ENCODE measurements around the gene PALD1. TPM values are rescaled to one million over a fixed set of nuclear protein-coding genes. Genes with fewer than 3 reads are reported as not detected.

PALD1 gene
- total RNA-seq, 2 donors from 2014 or later: 1.3 to 3.9 TPM

DNA sequence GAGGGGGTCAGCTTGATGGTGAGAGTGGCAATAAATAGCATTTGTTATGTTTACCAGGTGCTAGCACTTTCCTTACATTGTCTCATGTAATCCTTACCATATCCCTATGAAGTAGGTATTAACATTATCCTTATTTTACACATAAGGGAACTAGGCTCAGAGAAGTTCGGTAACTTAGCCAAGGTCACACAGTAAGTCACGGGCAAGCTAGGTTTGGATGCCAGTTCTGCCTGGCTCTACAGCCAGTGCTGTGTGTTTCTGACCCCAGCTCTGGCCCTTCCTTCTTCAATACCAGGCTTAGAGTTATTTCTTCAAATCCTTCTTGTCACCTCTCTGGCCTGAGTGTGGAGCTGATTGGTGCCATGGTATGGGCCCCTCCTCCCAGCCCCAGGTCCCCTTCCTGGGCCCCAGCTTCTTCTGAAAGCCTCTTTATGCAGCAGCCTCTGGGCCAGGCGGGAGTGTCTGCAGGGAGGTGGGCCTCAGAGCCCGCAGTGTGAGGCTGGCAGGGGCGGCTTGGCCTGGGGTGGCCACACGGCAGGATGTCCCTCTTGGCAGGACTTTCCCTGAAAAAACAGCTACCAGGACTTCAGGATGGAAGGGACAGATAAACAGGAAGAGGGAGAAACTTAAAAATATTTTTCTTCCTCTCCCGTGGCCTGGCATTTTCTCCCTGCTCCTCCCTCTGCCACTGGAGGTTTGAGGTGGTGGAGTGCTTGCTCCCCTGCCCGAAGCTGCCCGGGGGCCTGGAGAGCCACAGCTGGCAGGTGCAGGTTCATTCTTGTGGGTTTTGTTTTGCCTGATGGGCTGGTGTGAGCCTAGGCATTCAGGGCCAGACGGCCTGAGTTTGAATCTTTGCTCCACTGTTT is 20.6 kb downstream of the PALD1 start:
- DNase-seq (no peak), ATAC-seq (no peak)
- intact Hi-C loops (cut with DNase I, micrococcal nuclease): no loop called here

- DNase-seq (no peak), ATAC-seq (no peak)
- intact Hi-C loops (cut with DNase I, micrococcal nuclease): no loop called here
Observed at GRCh38 chr10:70499836-70500167, 21.2 kb downstream of the PALD1 start.

GRCh38 chr10:70500368-70500767 is 21.8 kb downstream of the PALD1 start:
- intact Hi-C loops (cut with DNase I, micrococcal nuclease): no loop called here
- no peak for ATAC-seq
- no peak for DNase-seq

GRCh38 chr10:70500812-70501301 is 22.3 kb downstream of the PALD1 start:
- ATAC-seq (no peak), DNase-seq (no peak)
- intact Hi-C loops (cut with DNase I, micrococcal nuclease): no loop called here

GRCh38 chr10:70502406-70502805 is 23.8 kb downstream of the PALD1 start:
- intact Hi-C loops (cut with DNase I, micrococcal nuclease): no loop called here
- DNase-seq (no peak), ATAC-seq (no peak)

GRCh38 chr10:70503776-70504175 is 25.2 kb downstream of the PALD1 start:
- ATAC-seq: no peak
- intact Hi-C loops (cut with DNase I, micrococcal nuclease): no loop called here
- no peak for DNase-seq

DNA sequence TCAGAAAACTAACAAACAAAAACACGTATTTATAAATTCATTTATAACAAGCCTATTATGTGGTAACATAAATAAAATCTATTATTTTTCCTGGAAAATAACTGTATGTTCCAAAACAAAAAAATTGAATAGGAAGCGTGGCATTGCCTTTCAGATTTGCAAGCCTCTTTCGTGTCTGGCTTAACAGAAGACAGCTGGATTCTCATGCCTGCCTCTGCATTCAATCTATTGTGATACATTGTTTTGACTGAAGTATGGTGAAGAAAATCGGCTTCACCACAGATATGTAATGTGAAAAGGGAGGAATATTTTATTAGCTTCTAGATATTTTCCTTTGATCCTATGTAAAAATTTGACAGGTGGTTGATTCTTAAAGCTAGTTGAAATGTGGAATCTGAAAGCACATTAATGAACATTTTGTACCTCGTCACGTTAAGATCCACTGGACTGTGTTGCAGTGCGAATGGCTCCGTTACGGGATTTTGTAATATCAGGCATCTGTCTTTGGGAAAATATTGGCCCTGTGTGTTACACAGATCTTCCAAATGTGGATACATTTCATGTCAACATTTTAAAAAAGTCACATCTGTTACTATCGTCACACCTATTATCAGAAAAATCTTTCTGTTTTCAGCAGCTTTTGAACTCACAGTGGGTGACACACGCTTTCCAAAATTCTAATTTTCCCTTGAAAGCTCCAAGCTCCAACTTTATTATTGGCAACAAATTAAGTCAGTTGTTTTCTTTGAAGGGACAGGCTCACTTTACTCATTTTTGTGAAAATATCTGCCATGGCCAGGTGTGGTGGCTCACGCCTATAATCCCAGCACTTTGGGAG is 26.2 kb downstream of the PALD1 start:
- no peak for ATAC-seq
- DNase-seq: no peak
- intact Hi-C loops (cut with DNase I, micrococcal nuclease): no loop called here

GRCh38 chr10:70505908-70506307 is 27.3 kb downstream of the PALD1 start:
- intact Hi-C loops (cut with DNase I, micrococcal nuclease): no loop called here
- no peak for DNase-seq
- no peak for ATAC-seq

DNA sequence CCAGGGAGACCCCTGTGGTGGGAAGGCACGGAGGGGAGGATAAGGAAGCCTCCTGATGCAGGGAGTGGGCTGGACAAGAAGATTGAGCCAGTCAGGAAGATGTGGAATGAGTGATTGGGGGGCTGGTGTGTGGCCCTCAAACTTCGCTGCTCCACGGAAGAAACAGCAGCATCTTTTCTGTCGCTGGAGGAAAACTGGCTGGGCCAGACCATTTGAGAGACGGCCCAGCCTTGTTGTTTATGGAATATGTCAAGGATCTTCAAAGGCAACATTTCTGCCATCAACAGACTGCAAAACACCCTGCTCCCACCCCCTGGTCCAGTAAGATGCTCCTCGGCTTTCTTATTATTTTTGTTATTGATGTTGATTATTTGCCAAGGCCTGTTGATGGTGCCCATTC is 29.4 kb downstream of the PALD1 start:
- DNase-seq (no peak), ATAC-seq (no peak)
- intact Hi-C loops (cut with DNase I, micrococcal nuclease): no loop called here

GRCh38 chr10:70508912-70509756 is 30.6 kb downstream of the PALD1 start:
- DNase-seq: peak; percentile 45 to 54
- peak; percentile 93 for ATAC-seq
- intact Hi-C loops (cut with DNase I, micrococcal nuclease): no loop called here

DNA sequence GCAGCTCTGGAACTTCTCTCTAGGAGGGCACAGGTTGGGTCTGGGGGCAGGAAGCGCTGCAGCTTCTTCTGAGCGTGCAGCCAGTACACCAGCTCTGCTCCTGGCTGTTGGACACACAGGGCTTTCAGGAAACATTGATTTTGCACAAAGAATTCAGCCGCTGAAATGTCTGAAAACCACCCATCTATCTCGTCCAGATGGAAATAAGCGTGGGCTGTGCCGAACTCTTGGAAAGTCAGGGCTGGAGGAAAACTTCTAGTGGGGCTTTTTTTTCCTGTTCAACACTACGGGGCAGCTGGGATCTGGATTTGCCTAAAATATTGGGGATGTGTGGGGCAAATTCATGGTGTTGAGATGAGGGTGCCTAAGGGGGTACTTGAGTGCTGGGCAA is 31.2 kb downstream of the PALD1 start:
- ATAC-seq (no peak), DNase-seq (no peak)
- intact Hi-C loops (cut with DNase I, micrococcal nuclease): no loop called here

- ATAC-seq: no peak
- intact Hi-C loops (cut with DNase I, micrococcal nuclease): no loop called here
- DNase-seq: no peak
Observed at GRCh38 chr10:70510453-70510852, 31.9 kb downstream of the PALD1 start.

DNA sequence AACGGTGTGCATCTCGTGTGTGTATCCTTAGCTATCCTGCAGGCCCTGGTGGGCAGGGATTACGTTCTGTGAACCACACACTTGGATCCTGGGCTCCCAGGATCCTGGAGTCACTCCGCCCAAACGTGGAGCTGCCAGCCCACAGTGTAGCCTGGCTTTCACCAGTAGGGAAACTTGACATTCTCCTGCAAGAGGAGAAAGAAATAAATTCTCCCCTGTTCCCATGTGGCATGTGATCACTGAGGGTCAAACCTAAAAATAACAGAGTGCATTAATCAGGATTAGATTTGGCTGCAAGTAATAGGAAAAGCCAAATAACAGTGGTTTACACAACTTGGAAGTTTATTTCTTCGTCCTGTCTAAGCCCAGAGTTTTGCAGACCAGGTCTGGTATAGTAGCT is 32.3 kb downstream of the PALD1 start:
- no peak for ATAC-seq
- intact Hi-C loops (cut with DNase I, micrococcal nuclease): no loop called here
- DNase-seq: no peak

DNA sequence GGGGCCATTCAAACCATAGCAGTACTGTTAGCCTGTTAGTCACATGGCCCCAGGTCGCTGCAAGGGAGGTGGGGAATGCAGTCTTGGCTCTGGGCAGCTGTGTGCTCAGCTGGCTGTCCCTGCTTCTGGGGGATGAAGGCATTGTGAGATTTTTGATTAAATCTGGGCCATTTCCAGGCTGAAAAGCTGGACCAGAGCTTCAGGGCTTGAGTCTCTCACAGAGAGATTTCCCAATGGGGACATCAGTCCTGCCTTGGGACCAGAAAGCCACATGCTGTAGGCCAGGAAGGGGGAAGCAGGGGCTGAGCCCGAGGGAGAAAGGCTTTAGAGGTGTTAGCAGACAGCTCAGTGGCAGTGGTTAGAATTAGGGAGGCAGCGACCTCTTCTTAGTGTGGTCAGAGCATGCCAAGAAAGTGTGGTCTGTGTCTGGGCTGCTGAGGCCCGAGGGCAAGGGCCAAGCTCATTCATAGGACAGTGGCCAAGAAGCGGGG is 33.6 kb downstream of the PALD1 start:
- no peak for DNase-seq
- intact Hi-C loops (cut with DNase I, micrococcal nuclease): no loop called here
- no peak for ATAC-seq

GRCh38 chr10:70513848-70514309 is 35.3 kb downstream of the PALD1 start:
- ATAC-seq (no peak), DNase-seq (peak in 1 of 2 donors; percentile 31)
- intact Hi-C loops (cut with DNase I, micrococcal nuclease): no loop called here

DNA sequence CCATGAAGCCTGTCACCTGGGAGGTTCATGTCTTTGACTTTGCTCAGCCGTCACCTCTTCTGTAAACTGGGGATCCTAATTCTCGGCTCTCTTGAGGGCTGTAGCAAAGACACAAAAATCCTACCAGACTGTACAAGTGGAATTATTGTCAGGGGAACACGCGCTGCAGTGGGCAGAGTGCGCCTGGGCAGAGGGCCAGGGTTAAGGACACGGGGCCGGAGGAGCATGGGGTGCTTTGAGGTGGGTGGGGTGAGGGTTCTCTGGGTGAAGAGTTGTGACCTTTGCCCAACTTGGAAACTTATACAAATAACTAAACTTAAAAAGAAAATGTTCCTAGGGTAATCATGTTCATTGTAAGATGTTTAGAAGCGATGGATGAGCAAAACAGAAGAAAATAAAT is 36.0 kb downstream of the PALD1 start:
- ATAC-seq (no peak), DNase-seq (no peak)
- intact Hi-C loops (cut with DNase I, micrococcal nuclease): no loop called here

- intact Hi-C loops (cut with DNase I, micrococcal nuclease): no loop called here
- DNase-seq: no peak
- ATAC-seq: peak; percentile 49
Observed at GRCh38 chr10:70515035-70515667, 36.6 kb downstream of the PALD1 start.

GRCh38 chr10:70518695-70519094 is 40.1 kb downstream of the PALD1 start:
- no peak for DNase-seq
- intact Hi-C loops (cut with DNase I, micrococcal nuclease): no loop called here
- ATAC-seq: no peak

DNA sequence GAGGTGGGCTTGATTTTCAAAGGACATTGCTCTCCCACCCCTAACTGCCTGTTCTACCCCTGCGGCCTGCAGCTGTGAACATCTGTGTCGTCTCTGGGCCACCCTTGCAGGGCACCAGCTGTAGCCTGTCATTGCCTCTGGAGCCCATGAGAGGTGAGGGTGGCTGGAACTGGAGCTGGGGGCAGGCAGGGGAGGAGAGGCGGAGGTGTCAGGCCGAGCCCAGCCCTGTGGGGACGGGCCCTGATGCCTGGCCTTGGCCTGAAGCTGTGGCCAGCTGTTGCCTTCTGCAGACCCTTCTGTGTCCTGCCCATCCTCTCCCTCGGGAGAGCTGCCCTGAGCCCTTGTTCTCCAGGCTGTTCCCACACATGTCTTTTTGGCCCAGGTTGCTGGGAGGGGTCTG is 44.5 kb downstream of the PALD1 start:
- no peak for ATAC-seq
- no peak for DNase-seq
- intact Hi-C loops (cut with DNase I, micrococcal nuclease): no loop called here

Data from left colon (tissue), 2 donors.